GM23338 (cell line): ENCODE data around the gene RHOBTB3. TPM values are rescaled to one million over a fixed set of nuclear protein-coding genes. Genes with fewer than 3 reads are reported as not detected.

Experiments
- ATAC-seq: fragments of 200-7000 bp; cut with Tn5 transposase; 3 replicates; pipeline ENCODE4 v1.9.1; 2020
- DNase-seq: peaks from one replicate; pipeline ENCODE4 v3.0.0-alpha.2; 2015; ENCODE audit warnings: low spot score
- H2AFZ ChIP-seq: fragments of 200-600 bp; sonication (generic); 2 replicates; pipeline ENCODE4 v1.8.0; 2016; ENCODE audit warnings: antibody characterized with exemption, mild to moderate bottlenecking, moderate library complexity
- H3F3A ChIP-seq: fragments of 200-600 bp; sonication (generic); replicated peaks from 2 replicates; pipeline ENCODE4 v1.8.0; 2017; ENCODE audit warnings: antibody characterized with exemption, mixed run types, low read depth
- H3K27ac ChIP-seq: fragments of 200-600 bp; sonication (generic); 2 replicates; pipeline ENCODE4 v1.6.1; 2016; ENCODE audit warnings: low read depth
- H3K27me3 ChIP-seq: fragments of 200-600 bp; sonication (generic); 2 replicates; pipeline ENCODE4 v1.8.0; 2016; ENCODE audit warnings: mild to moderate bottlenecking, mixed run types, moderate library complexity; ENCODE audit not compliant: insufficient read depth
- H3K36me3 ChIP-seq: fragments of 200-600 bp; sonication (generic); 2 replicates; pipeline ENCODE4 v1.8.0; 2016; ENCODE audit warnings: mild to moderate bottlenecking; ENCODE audit not compliant: insufficient read depth
- H3K4me1 ChIP-seq: fragments of 200-600 bp; sonication (generic); 2 replicates; pipeline ENCODE4 v1.8.0; 2016; ENCODE audit warnings: mild to moderate bottlenecking, moderate library complexity; ENCODE audit not compliant: insufficient read depth
- H3K4me2 ChIP-seq: fragments of 200-600 bp; sonication (generic); 2 replicates; pipeline ENCODE4 v1.7.1; 2017; ENCODE audit warnings: mixed run types
- H3K4me3 ChIP-seq: fragments of 200-600 bp; sonication (generic); 2 replicates; pipeline ENCODE4 v1.6.1; 2016; ENCODE audit warnings: mixed run types
- H3K79me2 ChIP-seq: fragments of 200-600 bp; sonication (generic); replicated peaks from 2 replicates; pipeline ENCODE4 v1.8.0; 2017; ENCODE audit warnings: mild to moderate bottlenecking; ENCODE audit not compliant: insufficient read depth
- H3K9me2 ChIP-seq: fragments of 200-600 bp; sonication (generic); 2 replicates; pipeline ENCODE4 v1.8.0; 2017; ENCODE audit not compliant: insufficient read depth
- H4K20me1 ChIP-seq: fragments of 200-600 bp; sonication (generic); replicated peaks from 2 replicates; pipeline ENCODE4 v1.8.0; 2017; ENCODE audit warnings: mild to moderate bottlenecking; ENCODE audit not compliant: insufficient read depth
- H3K27ac Mint-ChIP-seq: 2 replicates; pipeline ENCODE4 v1.8.0; 2020; ENCODE audit warnings: inconsistent platforms, mild to moderate bottlenecking, moderate library complexity, mixed read lengths
- H3K27me3 Mint-ChIP-seq: 3 replicates; pipeline ENCODE4 v1.8.0; 2022; ENCODE audit warnings: low read depth, mild to moderate bottlenecking, moderate library complexity, mixed read lengths, inconsistent platforms; ENCODE audit not compliant: insufficient read depth, poor library complexity
- H3K36me3 Mint-ChIP-seq: 3 replicates; pipeline ENCODE4 v1.8.0; 2021; ENCODE audit warnings: low read depth, mild to moderate bottlenecking, inconsistent platforms, moderate library complexity, mixed read lengths
- H3K4me1 Mint-ChIP-seq: 3 replicates; pipeline ENCODE4 v1.8.0; 2020; ENCODE audit warnings: mild to moderate bottlenecking, inconsistent platforms, mixed read lengths
- H3K4me3 Mint-ChIP-seq: 3 replicates; pipeline ENCODE4 v1.8.0; 2021; ENCODE audit warnings: moderate library complexity, mild to moderate bottlenecking, inconsistent platforms, mixed read lengths
- H3K9me3 Mint-ChIP-seq: 3 replicates; pipeline ENCODE4 v1.8.0; 2020; ENCODE audit warnings: moderate library complexity, mild to moderate bottlenecking, inconsistent platforms, mixed read lengths
- CREB1 ChIP-seq: fragments of 250-450 bp; sonication (Bioruptor Pico); IDR thresholded peaks from 2 replicates; pipeline ENCODE4 v1.5.0; 2020; ENCODE audit warnings: low read depth, mild to moderate bottlenecking, moderate library complexity
- EZH2 ChIP-seq: fragments of 200-600 bp; sonication (generic); IDR thresholded peaks from one replicate; pipeline ENCODE4 v1.8.0; 2017; ENCODE audit warnings: antibody characterized with exemption, mild to moderate bottlenecking, low read depth; ENCODE audit not compliant: unreplicated experiment
- EZH2phosphoT487 ChIP-seq: fragments of 200-600 bp; sonication (generic); IDR thresholded peaks from one replicate; pipeline ENCODE4 v1.8.1; 2018; ENCODE audit warnings: antibody characterized with exemption; ENCODE audit not compliant: unreplicated experiment
- JUNB ChIP-seq: IDR thresholded peaks from one replicate; pipeline ENCODE4 v1.6.1; 2016; ENCODE audit warnings: antibody characterized with exemption; ENCODE audit not compliant: unreplicated experiment
- NANOG ChIP-seq: IDR thresholded peaks from 2 replicates; pipeline ENCODE4 v1.6.1; 2016; ENCODE audit warnings: antibody characterized with exemption, borderline replicate concordance
- POLR2AphosphoS5 ChIP-seq: IDR thresholded peaks from 2 replicates; pipeline ENCODE4 v1.6.1; 2016; ENCODE audit warnings: antibody characterized with exemption, low read depth
- STAT1 ChIP-seq: IDR thresholded peaks from one replicate; pipeline ENCODE4 v1.6.1; 2016; ENCODE audit warnings: antibody characterized with exemption; ENCODE audit not compliant: unreplicated experiment
- ZNF114 ChIP-seq: fragments of 250-450 bp; sonication (Bioruptor Pico); IDR thresholded peaks from 2 replicates; pipeline ENCODE4 v1.5.0; 2020; ENCODE audit warnings: mild to moderate bottlenecking, moderate library complexity
- ZNF331 ChIP-seq: fragments of 250-450 bp; sonication (Bioruptor Pico); IDR thresholded peaks from 2 replicates; pipeline ENCODE4 v1.5.0; 2020; ENCODE audit warnings: low read depth, mild to moderate bottlenecking, moderate library complexity
- polyA plus RNA-seq: library from polyadenylated mRNA; unstranded; fragments of >200 nt; fragmentation: Nextera tagmentation; extraction: Ambion mirVana; gene quantifications from 2 replicates; pipeline ENCODE4 v1.2.1, GENCODE V29; 2016
- total RNA-seq: library from RNA; depleted of rRNA; stranded (reverse); fragments of >200 nt; shearing (Covaris generic); gene quantifications from 2 replicates; pipeline ENCODE4 v1.2.3, GENCODE V29; 2014
- TF ChIP-seq, protein P1 (sequence below): IDR thresholded peaks from 2 replicates; pipeline ENCODE4 v1.6.1; 2016; ENCODE audit warnings: antibody characterized with exemption
- TF ChIP-seq, protein P2 (sequence below), 2 experiments: fragments of 200-600 bp in 1 of 2; sonication (generic) in 1 of 2; conservative IDR thresholded peaks; 2 replicates each; pipeline versions ENCODE4 v1.5.1 to v1.6.1; 2016 to 2017; ENCODE audit warnings: antibody characterized with exemption in 2 of 2, low read depth in 2 of 2, mild to moderate bottlenecking in 2 of 2, moderate library complexity in 1 of 2
- TF ChIP-seq, protein P3 (sequence below): fragments of 250-450 bp; sonication (Bioruptor Pico); IDR thresholded peaks from 2 replicates; pipeline ENCODE4 v1.5.0; 2020; ENCODE audit warnings: mild to moderate bottlenecking, moderate library complexity
- TF ChIP-seq, protein P4 (sequence below): IDR thresholded peaks from one replicate; pipeline ENCODE4 v1.6.1; 2018; ENCODE audit warnings: antibody characterized with exemption; ENCODE audit not compliant: unreplicated experiment

Gene RHOBTB3
- total and polyA plus RNA-seq, 2 experiments from 2014 or later, result 10.0 to 13.4 TPM

DNA sequence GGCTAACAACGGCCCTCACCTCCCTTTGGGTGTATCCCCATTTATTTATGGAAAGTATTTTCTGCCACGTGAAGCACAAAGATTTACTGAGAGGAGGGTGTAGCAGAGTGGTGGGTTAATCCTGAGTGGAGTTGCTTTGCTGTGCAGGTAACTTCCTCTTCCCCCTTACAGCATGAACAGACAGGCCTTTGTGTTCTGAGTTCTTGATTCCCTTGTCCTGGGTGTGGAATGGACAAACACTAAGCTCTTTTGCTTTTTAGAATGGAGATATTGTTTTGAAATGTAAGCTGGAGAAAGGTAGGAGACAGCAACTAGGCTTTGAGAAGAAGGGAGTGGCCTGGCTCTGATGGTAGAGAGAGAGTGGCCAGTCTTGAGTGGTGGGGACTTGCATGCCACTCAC, 108.5 kb downstream of the RHOBTB3 start:
- Mint-ChIP-seq H3K4me1 (peaks cover 7% of the 10 kb centered on the region; the same call in 2 of the 3 replicates), H3K4me3 (no peak overlapping the region), H3K27me3 (peaks cover 5% of the 10 kb centered on the region), H3K27ac (no peak overlapping the region), H3K9me3 (no peaks in the 10 kb centered on the region), H3K36me3 (no peaks in the 10 kb centered on the region)
- Histone ChIP-seq H4K20me1 (no peaks in the 10 kb centered on the region), H3K27ac (no peak overlapping the region), H2AFZ (no peak overlapping the region), H3F3A (no peaks in the 10 kb centered on the region), H3K27me3 (no peaks in the 10 kb centered on the region), H3K4me1 (0 out of 2 replicates have a peak, but pooled peaks cover 3% of the 10 kb centered on the region), H3K4me2 (no peak overlapping the region), H3K9me2 (peaks cover 8% of the 10 kb centered on the region; the same call in 1 of the 2 replicates), H3K4me3 (no peak overlapping the region), H3K79me2 (no peaks in the 10 kb centered on the region), H3K36me3 (no peaks in the 10 kb centered on the region)
- TF ChIP-seq NANOG (no peak), CREB1 (CRISPR knock-in tag) (no peak), STAT1 (no peak), ZNF331 (CRISPR knock-in tag) (no peak), POLR2AphosphoS5 (no peak), EZH2 (no peak), ZNF114 (no peak), EZH2phosphoT487 (no peak), JUNB (no peak)
- TF ChIP-seq, protein P1, sequence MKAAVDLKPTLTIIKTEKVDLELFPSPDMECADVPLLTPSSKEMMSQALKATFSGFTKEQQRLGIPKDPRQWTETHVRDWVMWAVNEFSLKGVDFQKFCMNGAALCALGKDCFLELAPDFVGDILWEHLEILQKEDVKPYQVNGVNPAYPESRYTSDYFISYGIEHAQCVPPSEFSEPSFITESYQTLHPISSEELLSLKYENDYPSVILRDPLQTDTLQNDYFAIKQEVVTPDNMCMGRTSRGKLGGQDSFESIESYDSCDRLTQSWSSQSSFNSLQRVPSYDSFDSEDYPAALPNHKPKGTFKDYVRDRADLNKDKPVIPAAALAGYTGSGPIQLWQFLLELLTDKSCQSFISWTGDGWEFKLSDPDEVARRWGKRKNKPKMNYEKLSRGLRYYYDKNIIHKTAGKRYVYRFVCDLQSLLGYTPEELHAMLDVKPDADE, result no peak
- TF ChIP-seq, protein P2, sequence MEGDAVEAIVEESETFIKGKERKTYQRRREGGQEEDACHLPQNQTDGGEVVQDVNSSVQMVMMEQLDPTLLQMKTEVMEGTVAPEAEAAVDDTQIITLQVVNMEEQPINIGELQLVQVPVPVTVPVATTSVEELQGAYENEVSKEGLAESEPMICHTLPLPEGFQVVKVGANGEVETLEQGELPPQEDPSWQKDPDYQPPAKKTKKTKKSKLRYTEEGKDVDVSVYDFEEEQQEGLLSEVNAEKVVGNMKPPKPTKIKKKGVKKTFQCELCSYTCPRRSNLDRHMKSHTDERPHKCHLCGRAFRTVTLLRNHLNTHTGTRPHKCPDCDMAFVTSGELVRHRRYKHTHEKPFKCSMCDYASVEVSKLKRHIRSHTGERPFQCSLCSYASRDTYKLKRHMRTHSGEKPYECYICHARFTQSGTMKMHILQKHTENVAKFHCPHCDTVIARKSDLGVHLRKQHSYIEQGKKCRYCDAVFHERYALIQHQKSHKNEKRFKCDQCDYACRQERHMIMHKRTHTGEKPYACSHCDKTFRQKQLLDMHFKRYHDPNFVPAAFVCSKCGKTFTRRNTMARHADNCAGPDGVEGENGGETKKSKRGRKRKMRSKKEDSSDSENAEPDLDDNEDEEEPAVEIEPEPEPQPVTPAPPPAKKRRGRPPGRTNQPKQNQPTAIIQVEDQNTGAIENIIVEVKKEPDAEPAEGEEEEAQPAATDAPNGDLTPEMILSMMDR (conservative IDR thresholded peaks at IDR 0.05; ENCODE audit: low read depth in 2 of 2), result no peak
- TF ChIP-seq, protein P3, sequence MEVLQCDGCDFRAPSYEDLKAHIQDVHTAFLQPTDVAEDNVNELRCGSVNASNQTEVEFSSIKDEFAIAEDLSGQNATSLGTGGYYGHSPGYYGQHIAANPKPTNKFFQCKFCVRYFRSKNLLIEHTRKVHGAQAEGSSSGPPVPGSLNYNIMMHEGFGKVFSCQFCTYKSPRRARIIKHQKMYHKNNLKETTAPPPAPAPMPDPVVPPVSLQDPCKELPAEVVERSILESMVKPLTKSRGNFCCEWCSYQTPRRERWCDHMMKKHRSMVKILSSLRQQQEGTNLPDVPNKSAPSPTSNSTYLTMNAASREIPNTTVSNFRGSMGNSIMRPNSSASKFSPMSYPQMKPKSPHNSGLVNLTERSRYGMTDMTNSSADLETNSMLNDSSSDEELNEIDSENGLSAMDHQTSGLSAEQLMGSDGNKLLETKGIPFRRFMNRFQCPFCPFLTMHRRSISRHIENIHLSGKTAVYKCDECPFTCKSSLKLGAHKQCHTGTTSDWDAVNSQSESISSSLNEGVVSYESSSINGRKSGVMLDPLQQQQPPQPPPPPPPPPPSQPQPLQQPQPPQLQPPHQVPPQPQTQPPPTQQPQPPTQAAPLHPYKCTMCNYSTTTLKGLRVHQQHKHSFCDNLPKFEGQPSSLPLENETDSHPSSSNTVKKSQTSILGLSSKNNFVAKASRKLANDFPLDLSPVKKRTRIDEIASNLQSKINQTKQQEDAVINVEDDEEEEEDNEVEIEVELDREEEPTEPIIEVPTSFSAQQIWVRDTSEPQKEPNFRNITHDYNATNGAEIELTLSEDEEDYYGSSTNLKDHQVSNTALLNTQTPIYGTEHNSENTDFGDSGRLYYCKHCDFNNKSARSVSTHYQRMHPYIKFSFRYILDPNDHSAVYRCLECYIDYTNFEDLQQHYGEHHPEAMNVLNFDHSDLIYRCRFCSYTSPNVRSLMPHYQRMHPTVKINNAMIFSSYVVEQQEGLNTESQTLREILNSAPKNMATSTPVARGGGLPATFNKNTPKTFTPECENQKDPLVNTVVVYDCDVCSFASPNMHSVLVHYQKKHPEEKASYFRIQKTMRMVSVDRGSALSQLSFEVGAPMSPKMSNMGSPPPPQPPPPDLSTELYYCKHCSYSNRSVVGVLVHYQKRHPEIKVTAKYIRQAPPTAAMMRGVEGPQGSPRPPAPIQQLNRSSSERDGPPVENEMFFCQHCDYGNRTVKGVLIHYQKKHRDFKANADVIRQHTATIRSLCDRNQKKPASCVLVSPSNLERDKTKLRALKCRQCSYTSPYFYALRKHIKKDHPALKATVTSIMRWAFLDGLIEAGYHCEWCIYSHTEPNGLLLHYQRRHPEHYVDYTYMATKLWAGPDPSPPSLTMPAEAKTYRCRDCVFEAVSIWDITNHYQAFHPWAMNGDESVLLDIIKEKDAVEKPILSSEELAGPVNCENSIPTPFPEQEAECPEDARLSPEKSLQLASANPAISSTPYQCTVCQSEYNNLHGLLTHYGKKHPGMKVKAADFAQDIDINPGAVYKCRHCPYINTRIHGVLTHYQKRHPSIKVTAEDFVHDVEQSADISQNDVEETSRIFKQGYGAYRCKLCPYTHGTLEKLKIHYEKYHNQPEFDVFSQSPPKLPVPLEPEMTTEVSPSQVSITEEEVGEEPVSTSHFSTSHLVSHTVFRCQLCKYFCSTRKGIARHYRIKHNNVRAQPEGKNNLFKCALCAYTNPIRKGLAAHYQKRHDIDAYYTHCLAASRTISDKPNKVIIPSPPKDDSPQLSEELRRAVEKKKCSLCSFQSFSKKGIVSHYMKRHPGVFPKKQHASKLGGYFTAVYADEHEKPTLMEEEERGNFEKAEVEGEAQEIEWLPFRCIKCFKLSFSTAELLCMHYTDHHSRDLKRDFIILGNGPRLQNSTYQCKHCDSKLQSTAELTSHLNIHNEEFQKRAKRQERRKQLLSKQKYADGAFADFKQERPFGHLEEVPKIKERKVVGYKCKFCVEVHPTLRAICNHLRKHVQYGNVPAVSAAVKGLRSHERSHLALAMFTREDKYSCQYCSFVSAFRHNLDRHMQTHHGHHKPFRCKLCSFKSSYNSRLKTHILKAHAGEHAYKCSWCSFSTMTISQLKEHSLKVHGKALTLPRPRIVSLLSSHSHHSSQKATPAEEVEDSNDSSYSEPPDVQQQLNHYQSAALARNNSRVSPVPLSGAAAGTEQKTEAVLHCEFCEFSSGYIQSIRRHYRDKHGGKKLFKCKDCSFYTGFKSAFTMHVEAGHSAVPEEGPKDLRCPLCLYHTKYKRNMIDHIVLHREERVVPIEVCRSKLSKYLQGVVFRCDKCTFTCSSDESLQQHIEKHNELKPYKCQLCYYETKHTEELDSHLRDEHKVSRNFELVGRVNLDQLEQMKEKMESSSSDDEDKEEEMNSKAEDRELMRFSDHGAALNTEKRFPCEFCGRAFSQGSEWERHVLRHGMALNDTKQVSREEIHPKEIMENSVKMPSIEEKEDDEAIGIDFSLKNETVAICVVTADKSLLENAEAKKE (CRISPR knock-in tag), result no peak
- TF ChIP-seq, protein P4, sequence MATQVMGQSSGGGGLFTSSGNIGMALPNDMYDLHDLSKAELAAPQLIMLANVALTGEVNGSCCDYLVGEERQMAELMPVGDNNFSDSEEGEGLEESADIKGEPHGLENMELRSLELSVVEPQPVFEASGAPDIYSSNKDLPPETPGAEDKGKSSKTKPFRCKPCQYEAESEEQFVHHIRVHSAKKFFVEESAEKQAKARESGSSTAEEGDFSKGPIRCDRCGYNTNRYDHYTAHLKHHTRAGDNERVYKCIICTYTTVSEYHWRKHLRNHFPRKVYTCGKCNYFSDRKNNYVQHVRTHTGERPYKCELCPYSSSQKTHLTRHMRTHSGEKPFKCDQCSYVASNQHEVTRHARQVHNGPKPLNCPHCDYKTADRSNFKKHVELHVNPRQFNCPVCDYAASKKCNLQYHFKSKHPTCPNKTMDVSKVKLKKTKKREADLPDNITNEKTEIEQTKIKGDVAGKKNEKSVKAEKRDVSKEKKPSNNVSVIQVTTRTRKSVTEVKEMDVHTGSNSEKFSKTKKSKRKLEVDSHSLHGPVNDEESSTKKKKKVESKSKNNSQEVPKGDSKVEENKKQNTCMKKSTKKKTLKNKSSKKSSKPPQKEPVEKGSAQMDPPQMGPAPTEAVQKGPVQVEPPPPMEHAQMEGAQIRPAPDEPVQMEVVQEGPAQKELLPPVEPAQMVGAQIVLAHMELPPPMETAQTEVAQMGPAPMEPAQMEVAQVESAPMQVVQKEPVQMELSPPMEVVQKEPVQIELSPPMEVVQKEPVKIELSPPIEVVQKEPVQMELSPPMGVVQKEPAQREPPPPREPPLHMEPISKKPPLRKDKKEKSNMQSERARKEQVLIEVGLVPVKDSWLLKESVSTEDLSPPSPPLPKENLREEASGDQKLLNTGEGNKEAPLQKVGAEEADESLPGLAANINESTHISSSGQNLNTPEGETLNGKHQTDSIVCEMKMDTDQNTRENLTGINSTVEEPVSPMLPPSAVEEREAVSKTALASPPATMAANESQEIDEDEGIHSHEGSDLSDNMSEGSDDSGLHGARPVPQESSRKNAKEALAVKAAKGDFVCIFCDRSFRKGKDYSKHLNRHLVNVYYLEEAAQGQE, result no peak
- ATAC-seq, result no peak
- no peak for DNase-seq
